DND-41 (cell line): ENCODE data around the gene XKR8.

Source experiments
- ATAC-seq: fragments of 200-7000 bp; cut with Tn5 transposase; 3 replicates; pipeline ENCODE4 v1.9.1; 2021; ENCODE audit warnings: low read depth; ENCODE audit not compliant: insufficient read depth
- DNase-seq: peaks from one replicate; pipeline ENCODE4 v3.0.0-alpha.2; 2020
- H2AFZ ChIP-seq: 2 replicates; pipeline ENCODE4 v1.6.0; 2012; ENCODE audit warnings: low read depth, low read length
- H3K27ac ChIP-seq: 2 replicates; pipeline ENCODE4 v1.5.1; 2012; ENCODE audit warnings: low read length, inconsistent platforms
- H3K27me3 ChIP-seq: fragments of 200-600 bp; sonication (generic); 2 replicates; pipeline ENCODE4 v1.6.0; 2012; ENCODE audit warnings: low read length, mild to moderate bottlenecking, inconsistent platforms; ENCODE audit not compliant: insufficient read depth, poor library complexity
- H3K36me3 ChIP-seq: 2 replicates; pipeline ENCODE4 v1.5.1; 2012; ENCODE audit warnings: low read length, inconsistent platforms; ENCODE audit not compliant: insufficient read depth
- H3K4me1 ChIP-seq: 2 replicates; pipeline ENCODE4 v1.5.1; 2012; ENCODE audit warnings: mild to moderate bottlenecking, low read length; ENCODE audit not compliant: insufficient read depth
- H3K4me2 ChIP-seq: 2 replicates; pipeline ENCODE4 v1.6.0; 2012; ENCODE audit warnings: mild to moderate bottlenecking, moderate library complexity, low read length, inconsistent platforms; ENCODE audit not compliant: insufficient read depth
- H3K4me3 ChIP-seq, 2 experiments: fragments of 200-600 bp in 1 of 2; shearing (Covaris generic) in 1 of 2; 2 replicates each; pipeline ENCODE4 v1.5.1; 2012 to 2016; ENCODE audit warnings: inconsistent platforms in 2 of 2, low read length in 2 of 2, mild to moderate bottlenecking in 2 of 2, low read depth in 1 of 2, moderate library complexity in 1 of 2
- H3K79me2 ChIP-seq: 2 replicates; pipeline ENCODE4 v1.6.0; 2012; ENCODE audit warnings: low read length, inconsistent platforms; ENCODE audit not compliant: insufficient read depth
- H3K9ac ChIP-seq: 2 replicates; pipeline ENCODE4 v1.6.0; 2012; ENCODE audit warnings: low read depth, mild to moderate bottlenecking, inconsistent platforms, low read length, moderate library complexity
- H3K9me3 ChIP-seq: 2 replicates; pipeline ENCODE4 v1.5.1; 2012; ENCODE audit warnings: low read length, moderate library complexity, mild to moderate bottlenecking, inconsistent platforms; ENCODE audit not compliant: insufficient read depth, severe bottlenecking
- H4K20me1 ChIP-seq: 2 replicates; pipeline ENCODE4 v1.6.0; 2012; ENCODE audit warnings: low read length; ENCODE audit not compliant: insufficient read depth
- CTCF ChIP-seq: IDR thresholded peaks from 2 replicates; pipeline ENCODE4 v1.5.1; 2012; ENCODE audit warnings: borderline replicate concordance, low read length, moderate library complexity, mild to moderate bottlenecking; ENCODE audit not compliant: poor library complexity, severe bottlenecking; ENCODE audit errors: extremely low read depth
- EZH2 ChIP-seq: IDR thresholded peaks from 3 replicates; pipeline ENCODE4 v1.6.1; 2012; ENCODE audit warnings: borderline replicate concordance, low read depth, mild to moderate bottlenecking, moderate library complexity, low read length, inconsistent platforms; ENCODE audit not compliant: severe bottlenecking

XKR8 gene

DNA sequence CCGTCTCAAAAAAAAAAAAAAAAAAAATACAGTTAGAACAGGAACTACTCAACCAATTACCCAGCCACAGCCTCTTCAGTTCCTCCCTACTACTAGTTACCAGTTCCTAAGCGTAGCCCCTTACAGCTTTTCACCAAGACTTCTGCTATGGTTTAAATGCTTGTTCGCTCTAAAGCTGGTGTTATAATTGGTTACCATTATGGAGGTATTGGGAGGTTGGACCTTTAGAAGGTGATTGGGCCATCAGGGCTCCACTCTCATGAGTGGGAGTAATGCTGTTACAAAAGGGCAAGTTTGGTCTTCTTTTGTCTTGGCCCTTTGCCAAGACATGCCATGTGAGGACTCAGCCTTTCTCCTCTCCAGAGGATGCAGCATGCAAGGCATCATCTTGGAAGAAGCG lies 28.0 kb upstream of the XKR8 start:
- ATAC-seq (no peak), DNase-seq (no peak)
- no peaks in the 10 kb centered on the region for H3K4me1 ChIP-seq

DNA sequence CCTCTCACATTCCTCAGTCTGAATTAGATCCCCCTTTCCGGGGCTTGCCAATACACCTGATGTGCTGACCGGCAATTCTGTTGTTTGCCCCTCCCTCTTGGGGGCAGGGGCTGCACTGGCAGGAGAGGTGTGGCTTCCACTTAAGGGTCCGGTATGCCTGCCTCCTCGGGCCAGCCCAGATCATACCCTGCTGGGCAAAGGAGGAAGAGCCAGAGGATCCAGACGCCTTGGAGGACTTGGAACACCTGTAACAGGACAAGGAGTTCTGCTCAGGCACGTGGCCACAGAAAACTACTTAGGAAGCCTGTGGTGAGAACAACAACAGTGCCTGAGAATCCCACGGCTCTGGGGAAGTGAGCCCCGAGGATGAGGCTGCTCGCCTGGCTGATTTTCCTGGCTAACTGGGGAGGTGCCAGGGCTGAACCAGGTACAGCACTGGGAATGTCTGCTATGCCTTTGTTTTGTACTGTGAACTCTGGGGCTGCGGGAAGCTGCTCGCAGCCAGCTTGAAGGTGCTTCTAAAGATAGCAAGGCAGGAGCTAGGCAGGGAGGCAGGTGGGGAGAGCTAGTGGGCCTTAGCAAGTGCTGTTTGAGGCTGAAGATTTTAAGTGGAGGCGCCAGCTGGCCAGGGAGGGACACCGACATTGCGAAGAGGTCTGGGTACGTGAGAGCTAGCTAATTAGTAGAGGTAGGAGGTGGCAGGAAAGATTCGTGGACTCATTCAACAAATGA lies 24.8 kb upstream of the XKR8 start, which contains the start of gene SMPDL3B:
Gene SMPDL3B, plus strand, starts transcription at position 183 of the 732 bp plus-strand sequence. Its CDS starts 184 bp downstream, at position 367.
- Histone ChIP-seq H3K9ac (no peak within 1 kb of the TSS), H3K36me3 (no peaks in the 10 kb centered on the region), H3K27me3 (peaks cover 5% of the 10 kb centered on the region), H3K9me3 (no peaks in the 10 kb centered on the region), H4K20me1 (no peaks in the 10 kb centered on the region), H3K4me1 (no peaks in the 10 kb centered on the region), H3K79me2 (no peaks in the 10 kb centered on the region), H3K4me3 (no peak within 1 kb of the TSS), H3K27ac (no peak within 1 kb of the TSS), H3K4me2 (no peak within 1 kb of the TSS), H2AFZ (0 out of 2 replicates have a peak within 1 kb of the TSS, but pooled peaks have one; percentile 2)
- no peak for TF ChIP-seq EZH2
- TF ChIP-seq CTCF: no peak
- DNase-seq: no peak
- no peak for ATAC-seq

More for the DNA sequence above, 28.0 kb upstream of the XKR8 start:
- Histone ChIP-seq H3K36me3 (no peaks in the 10 kb centered on the region), H3K27me3 (peaks cover 5% of the 10 kb centered on the region), H3K9ac (no peak overlapping the region), H3K4me3 (no peak overlapping the region), H2AFZ (no peak overlapping the region), H3K9me3 (no peaks in the 10 kb centered on the region), H3K4me2 (no peak overlapping the region), H3K79me2 (no peaks in the 10 kb centered on the region), H4K20me1 (no peaks in the 10 kb centered on the region), H3K27ac (no peak overlapping the region)
- TF ChIP-seq CTCF (no peak), EZH2 (no peak)

- H3K27ac ChIP-seq: no peak overlapping the region
- H3K9ac ChIP-seq: no peak overlapping the region
- TF ChIP-seq CTCF (no peak), EZH2 (no peak)
- H3K4me3 ChIP-seq: no peak overlapping the region
- H3K9me3 ChIP-seq: no peaks in the 10 kb centered on the region
- H4K20me1 ChIP-seq: no peaks in the 10 kb centered on the region
- peaks cover 5% of the 10 kb centered on the region for H3K27me3 ChIP-seq
- ATAC-seq (no peak), DNase-seq (no peak)
- no peak overlapping the region for H3K4me2 ChIP-seq
- H3K79me2 ChIP-seq: no peaks in the 10 kb centered on the region
- H3K36me3 ChIP-seq: no peaks in the 10 kb centered on the region
- H3K4me1 ChIP-seq: no peaks in the 10 kb centered on the region
- no peak overlapping the region for H2AFZ ChIP-seq
Measured at GRCh38 chr1:27935721-27936120, 24.1 kb upstream of the XKR8 start.
